Measurements from ENCODE around the gene GUCA2B.

GRCh38 chr1:42138586-42138985, 14.6 kb upstream of the GUCA2B start:
- no peak for TF ChIP-seq SUZ12 (IDR thresholded peaks at IDR 0.05; ENCODE audit: extremely low read depth, insufficient read depth, insufficient read length)
- no peak for TF ChIP-seq YY1 (IDR thresholded peaks at IDR 0.05; ENCODE audit: insufficient read depth, insufficient read length)

All from NT2/D1 (cell line).